ENCODE measurements around the gene ADSL.
"Not testable (repeated sequence)": the region's sequence is repeated elsewhere in the genome, so short reads cannot be mapped to it uniquely, and the experiment has no call there.

ADSL gene

DNA sequence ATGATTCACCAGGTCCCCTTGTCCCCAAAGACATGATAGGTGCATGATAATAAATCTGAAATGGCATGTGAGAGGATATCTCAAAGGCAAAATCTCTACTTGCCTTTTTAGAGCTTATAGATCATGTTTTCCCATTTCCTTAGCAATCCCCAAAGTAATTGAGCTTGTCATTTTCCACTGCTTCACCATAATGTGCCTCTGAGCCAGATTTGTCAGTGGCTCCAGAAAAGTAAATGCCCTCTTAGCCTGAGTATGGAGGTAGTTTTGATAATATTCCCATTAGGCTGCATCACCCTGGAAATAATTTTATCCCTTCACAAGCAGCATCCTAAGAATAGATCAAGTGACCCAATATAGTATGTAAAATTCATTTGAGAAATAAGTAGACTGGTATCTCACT lies 36.7 kb upstream of the ADSL start:
- TF ChIP-seq, protein P1, sequence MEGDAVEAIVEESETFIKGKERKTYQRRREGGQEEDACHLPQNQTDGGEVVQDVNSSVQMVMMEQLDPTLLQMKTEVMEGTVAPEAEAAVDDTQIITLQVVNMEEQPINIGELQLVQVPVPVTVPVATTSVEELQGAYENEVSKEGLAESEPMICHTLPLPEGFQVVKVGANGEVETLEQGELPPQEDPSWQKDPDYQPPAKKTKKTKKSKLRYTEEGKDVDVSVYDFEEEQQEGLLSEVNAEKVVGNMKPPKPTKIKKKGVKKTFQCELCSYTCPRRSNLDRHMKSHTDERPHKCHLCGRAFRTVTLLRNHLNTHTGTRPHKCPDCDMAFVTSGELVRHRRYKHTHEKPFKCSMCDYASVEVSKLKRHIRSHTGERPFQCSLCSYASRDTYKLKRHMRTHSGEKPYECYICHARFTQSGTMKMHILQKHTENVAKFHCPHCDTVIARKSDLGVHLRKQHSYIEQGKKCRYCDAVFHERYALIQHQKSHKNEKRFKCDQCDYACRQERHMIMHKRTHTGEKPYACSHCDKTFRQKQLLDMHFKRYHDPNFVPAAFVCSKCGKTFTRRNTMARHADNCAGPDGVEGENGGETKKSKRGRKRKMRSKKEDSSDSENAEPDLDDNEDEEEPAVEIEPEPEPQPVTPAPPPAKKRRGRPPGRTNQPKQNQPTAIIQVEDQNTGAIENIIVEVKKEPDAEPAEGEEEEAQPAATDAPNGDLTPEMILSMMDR (IDR thresholded peaks at IDR 0.05): no peak
- TF ChIP-seq ZFX (IDR thresholded peaks at IDR 0.05; ENCODE audit: borderline replicate concordance): no peak
- no peak overlapping the region for H3K27ac ChIP-seq

DNA sequence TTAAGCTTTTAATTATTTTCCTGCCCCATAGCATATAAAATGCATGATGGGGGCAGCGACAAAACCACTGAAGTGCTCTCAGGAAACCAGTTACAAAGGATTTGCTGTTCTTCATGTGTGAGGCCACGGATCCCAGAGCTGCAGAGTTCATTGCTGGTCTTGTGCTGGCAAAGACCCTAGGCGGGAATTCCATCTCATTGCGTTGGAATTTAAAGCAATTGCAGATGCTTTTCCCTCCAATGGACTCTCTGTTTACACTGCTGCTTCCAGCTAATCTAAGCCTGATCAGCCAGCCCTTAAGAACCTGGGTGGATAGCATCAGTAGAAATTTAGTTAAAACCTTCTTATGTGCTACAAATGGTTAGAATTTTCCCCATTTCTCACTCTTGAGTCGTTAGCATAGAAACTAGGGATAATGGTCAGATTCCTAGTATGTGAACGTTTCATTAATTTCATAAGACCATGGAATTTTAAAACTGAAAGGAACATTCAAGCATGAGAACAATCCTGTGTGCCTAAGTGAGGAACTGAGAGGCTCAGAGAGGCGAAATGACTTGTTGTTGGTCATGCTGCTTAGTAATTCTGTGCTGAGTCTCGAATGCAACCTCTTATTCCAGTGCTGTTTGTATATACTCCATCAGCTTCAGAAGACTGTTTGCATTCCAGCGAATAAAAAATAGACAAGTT lies 36.1 kb upstream of the ADSL start:
- H3K27ac ChIP-seq: no peak overlapping the region

GRCh38 chr22:40310768-40311120 lies 35.6 kb upstream of the ADSL start:
- TF ChIP-seq, protein P1 (IDR thresholded peaks at IDR 0.05): no peak
- no peak for TF ChIP-seq ZFX (IDR thresholded peaks at IDR 0.05; ENCODE audit: borderline replicate concordance)
- H3K27ac ChIP-seq: no peak overlapping the region

More for the DNA sequence above, 36.1 kb upstream of the ADSL start:
- no peak for TF ChIP-seq ZFX (IDR thresholded peaks at IDR 0.05; ENCODE audit: borderline replicate concordance)

DNA sequence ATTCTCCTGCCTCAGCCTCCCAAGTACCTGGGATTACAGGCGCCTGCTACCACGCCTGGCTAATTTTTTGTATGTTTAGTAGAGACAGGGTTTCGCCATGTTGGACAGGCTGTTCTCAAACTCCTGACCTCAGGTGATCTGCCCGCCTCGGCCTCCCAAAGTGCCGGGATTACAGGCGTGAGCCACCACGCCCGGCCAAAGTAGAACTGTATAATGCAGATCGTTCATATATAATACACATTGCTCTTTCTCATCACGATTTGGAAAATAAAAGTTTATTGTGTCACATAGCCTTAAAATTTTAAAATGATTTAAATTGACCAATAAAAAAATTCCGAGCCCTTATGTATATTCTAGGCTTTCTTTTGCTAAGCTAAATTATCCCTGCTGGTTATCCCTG lies 34.7 kb upstream of the ADSL start:
- H3K27ac ChIP-seq: not testable (repeated sequence)

DNA sequence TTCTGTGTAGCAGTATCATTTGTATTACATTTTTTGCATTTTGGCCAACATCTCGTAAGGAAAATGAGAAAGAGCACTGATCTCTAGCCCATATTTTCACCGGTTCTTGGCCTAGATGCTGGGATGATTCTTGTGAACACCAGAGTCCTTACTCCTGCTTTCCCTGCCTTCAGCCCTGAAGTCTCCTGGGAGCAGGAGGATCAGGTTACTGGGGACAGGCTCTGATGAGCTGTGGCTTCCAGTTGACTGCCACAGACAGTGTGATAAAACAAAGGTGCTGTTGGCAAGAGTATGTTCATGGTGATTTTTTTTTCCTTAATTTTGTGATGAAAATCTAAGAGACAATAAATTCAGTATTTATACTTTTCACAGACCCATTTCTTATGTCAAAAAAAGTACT lies 34.2 kb upstream of the ADSL start:
- no peak overlapping the region for H3K27ac ChIP-seq
- TF ChIP-seq ZFX (IDR thresholded peaks at IDR 0.05; ENCODE audit: borderline replicate concordance): no peak
- TF ChIP-seq, protein P1 (IDR thresholded peaks at IDR 0.05): no peak

DNA sequence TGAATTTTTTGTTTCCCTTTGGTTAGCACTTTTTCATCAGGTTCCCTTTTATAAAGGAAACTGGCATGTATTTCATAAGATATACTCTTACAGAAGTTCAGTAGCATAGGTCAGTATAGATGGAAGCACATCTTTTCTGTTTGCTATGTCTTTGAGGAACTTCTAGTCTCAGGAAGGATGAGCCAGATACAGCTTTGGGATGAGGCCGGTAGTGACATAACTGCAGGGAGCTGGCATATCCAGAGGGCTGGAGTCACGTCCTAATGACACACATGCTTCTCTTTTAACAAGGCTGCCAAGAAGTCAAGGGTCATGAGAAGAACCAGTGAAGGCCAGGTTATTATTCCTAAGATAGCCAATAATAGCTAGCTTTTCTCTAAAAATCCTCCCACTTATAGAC lies 33.3 kb upstream of the ADSL start:
- no peak overlapping the region for H3K27ac ChIP-seq

GRCh38 chr22:40314041-40314440 lies 32.3 kb upstream of the ADSL start:
- TF ChIP-seq ZFX (IDR thresholded peaks at IDR 0.05; ENCODE audit: borderline replicate concordance): no peak
- TF ChIP-seq, protein P1 (IDR thresholded peaks at IDR 0.05): no peak
- no peak overlapping the region for H3K27ac ChIP-seq

More for the DNA sequence above, 33.3 kb upstream of the ADSL start:
- TF ChIP-seq ZFX (IDR thresholded peaks at IDR 0.05; ENCODE audit: borderline replicate concordance): no peak
- TF ChIP-seq, protein P1 (IDR thresholded peaks at IDR 0.05): no peak

GRCh38 chr22:40320687-40321086 lies 25.6 kb upstream of the ADSL start:
- TF ChIP-seq ZFX (IDR thresholded peaks at IDR 0.05; ENCODE audit: borderline replicate concordance): no peak
- TF ChIP-seq, protein P1 (IDR thresholded peaks at IDR 0.05): no peak
- no peak overlapping the region for H3K27ac ChIP-seq

Measured in 22Rv1 (cell line).